AG04450 (cell line): ENCODE measurements around the gene FCHSD2. TPM values are rescaled to one million over a fixed set of nuclear protein-coding genes. Genes with fewer than 3 reads are reported as not detected.

Experiments used
- CTCF ChIA-PET: fragments of 300-600, 350-600 bp; formaldehyde crosslinking; extraction: SDS; loops from one replicate; lab custom pipeline; 2022; ENCODE audit warnings: antibody characterized with exemption, inconsistent platforms; lab: Charles Lee
- POLR2A ChIA-PET: fragments of 350-600 bp; formaldehyde crosslinking; extraction: SDS; loops from one replicate; lab custom pipeline; 2021; ENCODE audit warnings: antibody characterized with exemption, inconsistent platforms; lab: Yijun Ruan, JAX
- DNase-seq: peaks from one replicate; pipeline ENCODE4 v3.0.0-alpha.2; 2011; ENCODE audit warnings: low read depth, low spot score
- H3K27ac ChIP-seq: one replicate; pipeline ENCODE4 v1.5.1; 2012; ENCODE audit warnings: low read depth, low read length, control low read depth
- H3K27me3 ChIP-seq: one replicate; pipeline ENCODE4 v1.6.0; 2012; ENCODE audit warnings: low read length; ENCODE audit not compliant: control insufficient read depth, insufficient read depth
- H3K4me3 ChIP-seq: 2 replicates; pipeline ENCODE4 v1.5.1; 2011; ENCODE audit warnings: mild to moderate bottlenecking, low read depth, low read length, control low read depth
- H3K9me3 ChIP-seq: 2 replicates; pipeline ENCODE4 v1.5.1; 2012; ENCODE audit warnings: low read length; ENCODE audit not compliant: control insufficient read depth, insufficient read depth
- polyA plus RNA-seq: library from polyadenylated mRNA; depleted of rRNA; stranded (reverse); fragments of >200 nt; gene quantifications from 2 replicates; pipeline ENCODE4 v1.2.3, GENCODE V29; 2011
- TF ChIP-seq, protein P1 (sequence below): IDR thresholded peaks from 2 replicates; pipeline ENCODE4 v1.5.1; 2011; ENCODE audit warnings: low read depth, low read length, control low read depth, inconsistent platforms

The FCHSD2 gene
- polyA plus RNA-seq, 1 experiment, result 24.7 TPM

DNA sequence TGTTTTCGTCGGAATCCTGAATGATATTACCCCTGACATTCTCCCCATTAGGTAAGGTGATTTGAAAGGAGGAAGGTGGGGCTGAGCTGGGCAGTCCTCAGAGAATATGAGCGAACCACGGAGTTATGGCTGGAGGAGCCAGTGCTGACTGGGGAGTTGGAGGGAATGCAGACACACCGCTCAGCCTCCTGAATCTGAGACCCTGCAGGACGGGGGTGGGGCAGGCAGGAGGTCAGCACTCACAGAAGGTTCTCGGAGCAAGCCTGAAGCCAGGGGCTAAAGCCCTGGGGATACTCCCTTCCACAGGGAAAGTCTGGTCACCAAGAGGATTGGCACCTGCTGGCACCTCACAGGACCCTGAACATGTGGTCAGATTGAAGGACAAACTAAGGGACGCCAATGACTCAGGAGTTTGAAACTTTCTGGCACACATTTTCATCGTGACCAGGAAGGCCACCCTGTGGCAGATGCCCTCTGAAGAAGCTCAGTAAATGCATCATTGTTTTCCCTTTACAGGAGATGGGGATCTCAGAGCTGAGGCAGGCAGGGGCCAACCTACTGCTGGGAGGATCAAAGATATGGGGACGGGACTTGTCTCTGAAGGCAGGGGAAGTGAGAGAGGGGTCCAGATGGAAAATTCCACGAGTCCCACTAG, 26.9 kb upstream of the FCHSD2 start:
- Histone ChIP-seq H3K4me3 (no peak overlapping the region), H3K27ac (no peak overlapping the region), H3K9me3 (no peaks in the 10 kb centered on the region), H3K27me3 (no peaks in the 10 kb centered on the region)
- CTCF ChIA-PET, result interaction anchor here (1.8 to 1.9 kb wide), 2 partner anchors 9 to 338 kb away, joined by 4 to 6 read pairs; no protein-coding TSS in a partner anchor
- TF ChIP-seq, protein P1, sequence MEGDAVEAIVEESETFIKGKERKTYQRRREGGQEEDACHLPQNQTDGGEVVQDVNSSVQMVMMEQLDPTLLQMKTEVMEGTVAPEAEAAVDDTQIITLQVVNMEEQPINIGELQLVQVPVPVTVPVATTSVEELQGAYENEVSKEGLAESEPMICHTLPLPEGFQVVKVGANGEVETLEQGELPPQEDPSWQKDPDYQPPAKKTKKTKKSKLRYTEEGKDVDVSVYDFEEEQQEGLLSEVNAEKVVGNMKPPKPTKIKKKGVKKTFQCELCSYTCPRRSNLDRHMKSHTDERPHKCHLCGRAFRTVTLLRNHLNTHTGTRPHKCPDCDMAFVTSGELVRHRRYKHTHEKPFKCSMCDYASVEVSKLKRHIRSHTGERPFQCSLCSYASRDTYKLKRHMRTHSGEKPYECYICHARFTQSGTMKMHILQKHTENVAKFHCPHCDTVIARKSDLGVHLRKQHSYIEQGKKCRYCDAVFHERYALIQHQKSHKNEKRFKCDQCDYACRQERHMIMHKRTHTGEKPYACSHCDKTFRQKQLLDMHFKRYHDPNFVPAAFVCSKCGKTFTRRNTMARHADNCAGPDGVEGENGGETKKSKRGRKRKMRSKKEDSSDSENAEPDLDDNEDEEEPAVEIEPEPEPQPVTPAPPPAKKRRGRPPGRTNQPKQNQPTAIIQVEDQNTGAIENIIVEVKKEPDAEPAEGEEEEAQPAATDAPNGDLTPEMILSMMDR, result no peak
- DNase-seq, result no peak
- POLR2A ChIA-PET, result no interaction called here

DNA sequence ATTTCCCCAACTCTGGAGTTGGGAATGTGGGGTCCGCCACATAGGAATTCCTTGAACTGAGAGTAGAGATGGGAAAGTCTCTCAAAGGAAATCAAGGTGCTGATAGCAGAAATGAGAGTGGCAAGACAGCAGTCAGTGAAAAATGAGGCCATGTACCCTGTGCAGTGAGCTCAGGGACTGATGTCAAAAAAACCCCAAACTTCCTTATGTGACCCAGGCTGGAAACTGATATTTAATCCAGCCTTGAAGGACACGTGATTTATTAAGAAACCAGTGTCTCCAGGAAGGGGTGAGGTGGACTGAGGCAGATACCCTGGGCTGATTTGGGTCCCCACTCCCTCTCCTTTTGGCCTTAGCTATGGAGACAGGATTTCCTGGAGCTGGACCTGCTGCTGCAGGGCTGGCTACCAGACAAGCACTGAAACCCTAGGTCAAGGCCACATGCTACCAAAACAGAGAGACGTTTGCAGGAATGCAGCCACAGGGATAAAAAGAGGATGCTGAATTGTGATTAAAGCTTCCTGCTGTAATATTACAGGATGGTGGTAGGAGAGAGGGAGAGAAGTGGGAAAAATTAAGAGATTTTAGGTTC, 25.3 kb upstream of the FCHSD2 start:
- Histone ChIP-seq H3K9me3 (no peaks in the 10 kb centered on the region), H3K4me3 (no peak overlapping the region), H3K27me3 (no peaks in the 10 kb centered on the region), H3K27ac (no peak overlapping the region)
- no peak for DNase-seq
- ChIA-PET CTCF (interaction anchor here (0.6 to 1.5 kb wide), 4 partner anchors 10 to 243 kb away, joined by 3 to 5 read pairs (median 4); no protein-coding TSS in a partner anchor), POLR2A (no interaction called here)
- TF ChIP-seq, protein P1, result no peak

DNA sequence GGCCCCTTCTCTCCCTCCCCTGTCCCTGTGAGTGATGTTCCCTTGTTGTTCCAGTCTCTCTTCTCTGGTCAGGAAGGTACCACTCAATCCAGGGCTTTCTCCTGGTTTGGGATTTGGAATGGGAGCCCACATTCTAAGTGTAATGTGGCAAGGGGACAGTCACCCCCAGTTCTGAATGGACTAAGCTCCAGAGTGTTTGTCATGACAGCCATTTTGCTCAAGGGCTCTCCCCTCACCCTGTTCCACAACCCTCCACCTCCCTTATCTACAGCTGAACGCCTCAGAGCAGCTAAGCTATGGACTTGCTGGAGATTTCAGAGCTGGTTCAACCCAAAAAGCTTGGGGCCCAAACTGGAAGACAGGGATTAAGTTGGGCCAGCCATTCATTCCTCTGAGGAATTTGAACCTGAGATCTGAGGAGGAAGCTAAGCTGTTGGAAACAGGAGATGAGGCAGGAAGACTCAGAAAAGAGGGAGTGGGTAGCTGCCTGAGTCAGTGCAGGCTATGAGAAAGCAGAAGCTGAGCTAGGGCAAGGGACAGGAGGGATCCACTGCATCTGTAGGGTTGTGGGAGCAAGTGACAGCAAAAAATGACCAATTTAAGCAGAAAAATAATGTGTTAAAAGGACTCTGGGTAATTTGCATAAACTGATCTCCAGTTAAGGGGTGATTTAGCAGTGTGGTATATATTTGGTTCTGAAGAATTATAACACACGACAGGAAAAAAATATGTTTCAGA, 22.9 kb upstream of the FCHSD2 start:
- H3K4me3 ChIP-seq, result no peak overlapping the region
- no peak overlapping the region for H3K27ac ChIP-seq
- TF ChIP-seq, protein P1, result no peak
- no peaks in the 10 kb centered on the region for H3K27me3 ChIP-seq
- POLR2A ChIA-PET, result interaction anchor here (0.6 kb wide), 1 partner anchor 21 kb away, joined by 3 read pairs; no protein-coding TSS in a partner anchor
- CTCF ChIA-PET, result interaction anchor here (0.6 to 2.1 kb wide), 4 partner anchors 22 to 438 kb away, joined by 3 to 8 read pairs (median 4); no protein-coding TSS in a partner anchor
- H3K9me3 ChIP-seq, result no peaks in the 10 kb centered on the region
- DNase-seq, result no peak

DNA sequence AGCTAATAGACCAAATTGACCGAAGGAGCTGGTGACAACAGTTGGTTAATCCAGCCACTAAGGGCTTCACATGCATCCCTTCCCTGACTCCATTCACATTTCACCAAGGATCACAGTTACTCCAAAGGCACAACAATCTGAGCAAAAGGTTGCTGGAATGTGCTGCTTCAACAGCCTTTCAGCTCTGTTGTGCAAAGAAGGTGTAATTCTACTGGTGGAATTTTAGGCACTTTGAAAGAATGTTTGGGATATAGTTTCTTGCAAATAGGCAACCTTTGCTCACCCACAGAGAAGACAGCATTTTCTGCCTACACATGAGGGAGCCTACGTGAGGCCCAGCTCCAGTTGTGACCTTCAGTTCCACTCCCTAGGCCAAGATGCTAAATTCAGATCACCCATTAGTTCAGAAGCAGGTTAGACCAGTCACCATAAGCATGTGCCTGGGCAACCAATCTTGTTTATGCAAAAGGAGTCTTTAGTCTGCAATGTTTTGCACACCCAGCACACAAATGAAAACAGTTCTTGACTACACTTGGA, 21.6 kb upstream of the FCHSD2 start:
- no peaks in the 10 kb centered on the region for H3K27me3 ChIP-seq
- H3K4me3 ChIP-seq, result no peak overlapping the region
- H3K27ac ChIP-seq, result no peak overlapping the region
- no peaks in the 10 kb centered on the region for H3K9me3 ChIP-seq
- POLR2A ChIA-PET, result interaction anchor here (0.6 to 1.0 kb wide), 2 partner anchors 8 to 12 kb away, joined by 3 to 7 read pairs; no protein-coding TSS in a partner anchor
- CTCF ChIA-PET, result interaction anchor here (0.8 to 2.1 kb wide), 5 partner anchors 14 to 333 kb away, joined by 3 to 8 read pairs (median 4); no protein-coding TSS in a partner anchor
- TF ChIP-seq, protein P1, result no peak
- no peak for DNase-seq
